ENCODE data around the gene DSN1.

- TF ChIP-seq CTCF (IDR thresholded peaks at IDR 0.05) (no peak), POLR2AphosphoS5 (IDR thresholded peaks at IDR 0.05; ENCODE audit: low read depth, low read length) (no peak), YY1 (IDR thresholded peaks at IDR 0.05; ENCODE audit: low read depth) (no peak), RXRA (IDR thresholded peaks at IDR 0.05; ENCODE audit: borderline replicate concordance, low read depth) (no peak), SMC3 (IDR thresholded peaks at IDR 0.05; ENCODE audit: low read depth, low read length) (no peak), REST (IDR thresholded peaks at IDR 0.05; ENCODE audit: low read depth, low read length) (no peak), RAD21 (IDR thresholded peaks at IDR 0.05; ENCODE audit: low read length) (no peak), RCOR1 (IDR thresholded peaks at IDR 0.05; ENCODE audit: low read length) (no peak), FOSL2 (IDR thresholded peaks at IDR 0.05; ENCODE audit: borderline replicate concordance, low read depth) (no peak), TEAD4 (IDR thresholded peaks at IDR 0.05; ENCODE audit: borderline replicate concordance, insufficient read depth) (no peak)
Observed at GRCh38 chr20:36786246-36786645, 12.7 kb upstream of the DSN1 start.
